GM12873 (cell line): ENCODE results near the gene TGFBR1.

ENCODE experiments used
- TF ChIP-seq, protein P1 (sequence below): IDR thresholded peaks from 2 replicates; pipeline ENCODE4 v1.5.1; 2012; ENCODE audit warnings: low read depth, mild to moderate bottlenecking, moderate library complexity, low read length, control low read depth; ENCODE audit not compliant: insufficient read depth; ENCODE audit errors: missing control alignments

The TGFBR1 gene

GRCh38 chr9:99197987-99198386 is 93.1 kb downstream of the TGFBR1 start:
- TF ChIP-seq, protein P1, sequence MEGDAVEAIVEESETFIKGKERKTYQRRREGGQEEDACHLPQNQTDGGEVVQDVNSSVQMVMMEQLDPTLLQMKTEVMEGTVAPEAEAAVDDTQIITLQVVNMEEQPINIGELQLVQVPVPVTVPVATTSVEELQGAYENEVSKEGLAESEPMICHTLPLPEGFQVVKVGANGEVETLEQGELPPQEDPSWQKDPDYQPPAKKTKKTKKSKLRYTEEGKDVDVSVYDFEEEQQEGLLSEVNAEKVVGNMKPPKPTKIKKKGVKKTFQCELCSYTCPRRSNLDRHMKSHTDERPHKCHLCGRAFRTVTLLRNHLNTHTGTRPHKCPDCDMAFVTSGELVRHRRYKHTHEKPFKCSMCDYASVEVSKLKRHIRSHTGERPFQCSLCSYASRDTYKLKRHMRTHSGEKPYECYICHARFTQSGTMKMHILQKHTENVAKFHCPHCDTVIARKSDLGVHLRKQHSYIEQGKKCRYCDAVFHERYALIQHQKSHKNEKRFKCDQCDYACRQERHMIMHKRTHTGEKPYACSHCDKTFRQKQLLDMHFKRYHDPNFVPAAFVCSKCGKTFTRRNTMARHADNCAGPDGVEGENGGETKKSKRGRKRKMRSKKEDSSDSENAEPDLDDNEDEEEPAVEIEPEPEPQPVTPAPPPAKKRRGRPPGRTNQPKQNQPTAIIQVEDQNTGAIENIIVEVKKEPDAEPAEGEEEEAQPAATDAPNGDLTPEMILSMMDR: no peak

- TF ChIP-seq, protein P1: no peak
Measured at GRCh38 chr9:99199938-99200539, 95.1 kb downstream of the TGFBR1 start.

GRCh38 chr9:99201603-99202002 is 96.7 kb downstream of the TGFBR1 start:
- TF ChIP-seq, protein P1: no peak
